A549 (cell line): ENCODE results near the gene SCYGR8. TPM values are rescaled to one million over a fixed set of nuclear protein-coding genes. Genes with fewer than 3 reads are reported as not detected.
"Not testable (repeated sequence)": the region's sequence is repeated elsewhere in the genome, so short reads cannot be mapped to it uniquely, and the experiment has no call there.

Experiments used
- ATAC-seq, 2 experiments: fragments of 200-7000 bp in 1 of 2; fragments of >200 bp in 1 of 2; cut with Nextera tagmentation in 1 of 2; cut with Tn5 transposase in 1 of 2; 3 replicates each; pipeline versions ENCODE4 v1.8.0 to v1.9.1; 2018 to 2020; ENCODE audit warnings: mild to moderate bottlenecking in 1 of 2, moderate library complexity in 1 of 2
- CTCF ChIA-PET: fragments of 300-600 bp; sonication (Branson Sonifier 250); formaldehyde crosslinking; extraction: SDS; loops from one replicate; lab custom pipeline; 2021; ENCODE audit warnings: antibody characterized with exemption, inconsistent platforms; lab: Yijun Ruan, JAX
- POLR2A ChIA-PET: fragments of 350-600 bp; formaldehyde crosslinking; extraction: SDS; loops from one replicate; lab custom pipeline; 2021; ENCODE audit warnings: antibody characterized with exemption, inconsistent platforms; lab: Yijun Ruan, JAX
- DNase-seq, 2 experiments: peaks; one replicate each; pipeline versions ENCODE4 v3.0.0 to v3.0.0-alpha.2; 2011 to 2016; ENCODE audit warnings: low read depth in 1 of 2, low spot score in 1 of 2
- FAIRE-seq: peaks from 2 replicates; lab custom pipeline; 2011; peaks lifted over from hg19 to GRCh38; lab: Jason Lieb, UNC
- H3K27ac ChIP-seq, 2 experiments: fragments of >200 bp; sonication (Bioruptor Twin); formaldehyde crosslinking; 3 replicates each; pipeline ENCODE4 v1.5.1; 2016 to 2017
- H3K4me1 ChIP-seq: fragments of >200 bp; sonication (Bioruptor Twin); formaldehyde crosslinking; 3 replicates; pipeline ENCODE4 v1.6.1; 2016
- H3K4me2 ChIP-seq: fragments of >200 bp; sonication (Bioruptor Twin); formaldehyde crosslinking; 3 replicates; pipeline ENCODE4 v1.6.1; 2016
- H3K4me3 ChIP-seq: fragments of >200 bp; sonication (Bioruptor Twin); formaldehyde crosslinking; 3 replicates; pipeline ENCODE4 v1.5.1; 2016
- H3K9me3 ChIP-seq: fragments of >200 bp; sonication (Bioruptor Twin); formaldehyde crosslinking; 3 replicates; pipeline ENCODE4 v1.6.1; 2016
- BHLHE40 ChIP-seq: IDR thresholded peaks from 2 replicates; pipeline ENCODE4 v1.6.1; 2012; ENCODE audit warnings: low read depth, low read length, inconsistent platforms
- CHD4 ChIP-seq: fragments of 200-600 bp; sonication (generic); IDR thresholded peaks from 2 replicates; pipeline ENCODE4 v1.6.1; 2016; ENCODE audit warnings: antibody characterized with exemption, mild to moderate bottlenecking, borderline replicate concordance
- EP300 ChIP-seq, 2 experiments: fragments of >200 bp; sonication (Bioruptor Twin); formaldehyde crosslinking; IDR thresholded peaks; 2 replicates in 1 of 2; 3 replicates in 1 of 2; pipeline ENCODE4 v1.6.1; 2016 to 2017
- ESRRA ChIP-seq: fragments of 150-350 bp; IDR thresholded peaks from 2 replicates; pipeline ENCODE4 v1.6.1; 2014; ENCODE audit warnings: mild to moderate bottlenecking, low read length, borderline replicate concordance
- FOSB ChIP-seq: fragments of 250-450 bp; sonication (Bioruptor Pico); IDR thresholded peaks from 2 replicates; pipeline ENCODE4 v1.5.0; 2020; ENCODE audit warnings: mild to moderate bottlenecking, moderate library complexity
- HOXB5 ChIP-seq: fragments of 250-450 bp; sonication (Bioruptor Pico); IDR thresholded peaks from 2 replicates; pipeline ENCODE4 v1.5.0; 2020; ENCODE audit warnings: mild to moderate bottlenecking, moderate library complexity
- JUN ChIP-seq, 2 experiments: fragments of >200 bp; sonication (Bioruptor Twin); formaldehyde crosslinking; IDR thresholded peaks; 2 replicates in 1 of 2; 3 replicates in 1 of 2; pipeline ENCODE4 v1.6.1; 2016 to 2017
- MAFK ChIP-seq: fragments of 450-650 bp; IDR thresholded peaks from 2 replicates; pipeline ENCODE4 v1.6.1; 2014; ENCODE audit not compliant: partially characterized antibody
- MAZ ChIP-seq: fragments of 150-350 bp; IDR thresholded peaks from 2 replicates; pipeline ENCODE4 v1.6.1; 2014; ENCODE audit warnings: antibody characterized with exemption, low read depth, low read length, borderline replicate concordance
- RNF2 ChIP-seq: fragments of 200-600 bp; sonication (generic); IDR thresholded peaks from 2 replicates; pipeline ENCODE4 v1.6.1; 2016; ENCODE audit warnings: low read depth, mild to moderate bottlenecking, antibody characterized with exemption, moderate library complexity, borderline replicate concordance
- SREBF2 ChIP-seq: fragments of 450-650 bp; IDR thresholded peaks from 2 replicates; pipeline ENCODE4 v1.6.1; 2014; ENCODE audit warnings: mild to moderate bottlenecking, moderate library complexity
- TFCP2L1 ChIP-seq: fragments of 250-450 bp; sonication (Bioruptor Pico); IDR thresholded peaks from 2 replicates; pipeline ENCODE4 v1.5.0; 2021; ENCODE audit warnings: mild to moderate bottlenecking
- TP53 ChIP-seq: fragments of 250-450 bp; sonication (Bioruptor Pico); IDR thresholded peaks from 2 replicates; pipeline ENCODE4 v1.5.0; 2021; ENCODE audit warnings: mild to moderate bottlenecking, moderate library complexity
- USF2 ChIP-seq: fragments of 450-650 bp; IDR thresholded peaks from 2 replicates; pipeline ENCODE4 v1.6.1; 2014; ENCODE audit warnings: antibody characterized with exemption
- WGBS: methylation state at CpG from one replicate; pipeline ENCODE4 v1.1.6; 2017; ENCODE audit errors: missing lambda C conversion rate; 5-methylcytosine and 5-hydroxymethylcytosine counted together
- polyA plus RNA-seq, 4 experiments: library from polyadenylated mRNA; depleted of rRNA in 3 of 4; stranded (reverse); fragments of >200 nt; fragmentation: RNase III in 1 of 4; extraction: RNeasy Plus Mini Kit Qiagen cat#74134 plus additional on column Dnase treatment in 1 of 4; gene quantifications; 2 replicates in 3 of 4; 3 replicates in 1 of 4; pipeline ENCODE4 v1.2.3, GENCODE V29; 2011 to 2017
- TF ChIP-seq, protein P1 (sequence below): fragments of 250-450 bp; sonication (Bioruptor Pico); IDR thresholded peaks from 2 replicates; pipeline ENCODE4 v1.5.0; 2021; ENCODE audit warnings: mild to moderate bottlenecking, moderate library complexity, borderline replicate concordance
- TF ChIP-seq, protein P2 (sequence below): fragments of 200-600 bp; sonication (generic); IDR thresholded peaks from 2 replicates; pipeline ENCODE4 v1.6.1; 2016; ENCODE audit warnings: antibody characterized with exemption, mild to moderate bottlenecking, moderate library complexity
- TF ChIP-seq, protein P3 (sequence below): fragments of 150-350 bp; IDR thresholded peaks from 2 replicates; pipeline ENCODE4 v1.6.1; 2014; ENCODE audit warnings: low read depth, mild to moderate bottlenecking, low read length
- TF ChIP-seq, protein P4 (sequence below): fragments of >200 bp; sonication (Bioruptor Twin); formaldehyde crosslinking; IDR thresholded peaks from 3 replicates; pipeline ENCODE4 v1.6.1; 2016

Gene SCYGR8
- polyA plus RNA-seq, 2 of the 4 experiments (the other 2 are of a cell fraction): not detected

DNA sequence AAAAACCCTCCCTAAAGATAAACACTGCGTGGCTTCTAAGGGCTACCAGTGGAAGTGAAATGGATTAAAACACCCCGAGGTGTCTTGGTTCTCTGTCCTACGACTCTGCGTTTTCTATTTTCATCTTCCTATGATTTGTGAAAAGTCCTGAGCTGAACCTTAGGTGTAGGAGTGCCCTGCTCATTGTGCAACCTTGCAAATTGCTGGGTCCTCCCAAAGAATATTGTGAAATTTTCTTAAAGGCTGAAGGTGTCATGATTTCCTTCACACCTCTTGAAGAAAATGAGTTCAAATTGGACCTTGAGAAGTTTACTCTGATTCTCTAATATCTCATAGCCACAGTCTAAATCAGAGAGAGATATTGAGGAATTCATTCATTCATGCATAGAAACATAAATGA is 26.1 kb upstream of the SCYGR8 start:
- Histone ChIP-seq H3K9me3 (no peaks in the 10 kb centered on the region), H3K4me1 (peaks cover 18% of the 10 kb centered on the region), H3K4me3 (no peak overlapping the region), H3K4me2 (no peak overlapping the region), H3K27ac (no peak overlapping the region)
- DNase-seq (no peak), ATAC-seq (no peak), FAIRE-seq (no peak)
- POLR2A ChIA-PET: no interaction called here
- WGBS: 75% methylated on average over 4 of the region's 4 CpGs
- CTCF ChIA-PET: interaction anchor here (1.1 kb wide), 1 partner anchor 10 kb away, joined by 3 read pairs; no protein-coding TSS in a partner anchor
- TF ChIP-seq, protein P1, sequence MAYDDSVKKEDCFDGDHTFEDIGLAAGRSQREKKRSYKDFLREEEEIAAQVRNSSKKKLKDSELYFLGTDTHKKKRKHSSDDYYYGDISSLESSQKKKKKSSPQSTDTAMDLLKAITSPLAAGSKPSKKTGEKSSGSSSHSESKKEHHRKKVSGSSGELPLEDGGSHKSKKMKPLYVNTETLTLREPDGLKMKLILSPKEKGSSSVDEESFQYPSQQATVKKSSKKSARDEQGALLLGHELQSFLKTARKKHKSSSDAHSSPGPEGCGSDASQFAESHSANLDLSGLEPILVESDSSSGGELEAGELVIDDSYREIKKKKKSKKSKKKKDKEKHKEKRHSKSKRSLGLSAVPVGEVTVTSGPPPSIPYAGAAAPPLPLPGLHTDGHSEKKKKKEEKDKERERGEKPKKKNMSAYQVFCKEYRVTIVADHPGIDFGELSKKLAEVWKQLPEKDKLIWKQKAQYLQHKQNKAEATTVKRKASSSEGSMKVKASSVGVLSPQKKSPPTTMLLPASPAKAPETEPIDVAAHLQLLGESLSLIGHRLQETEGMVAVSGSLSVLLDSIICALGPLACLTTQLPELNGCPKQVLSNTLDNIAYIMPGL (CRISPR knock-in tag): no peak
- no peak for TF ChIP-seq JUN (IDR thresholded peaks at IDR 0.05)
- no peak for TF ChIP-seq SREBF2
- no peak for TF ChIP-seq BHLHE40
- TF ChIP-seq, protein P2, sequence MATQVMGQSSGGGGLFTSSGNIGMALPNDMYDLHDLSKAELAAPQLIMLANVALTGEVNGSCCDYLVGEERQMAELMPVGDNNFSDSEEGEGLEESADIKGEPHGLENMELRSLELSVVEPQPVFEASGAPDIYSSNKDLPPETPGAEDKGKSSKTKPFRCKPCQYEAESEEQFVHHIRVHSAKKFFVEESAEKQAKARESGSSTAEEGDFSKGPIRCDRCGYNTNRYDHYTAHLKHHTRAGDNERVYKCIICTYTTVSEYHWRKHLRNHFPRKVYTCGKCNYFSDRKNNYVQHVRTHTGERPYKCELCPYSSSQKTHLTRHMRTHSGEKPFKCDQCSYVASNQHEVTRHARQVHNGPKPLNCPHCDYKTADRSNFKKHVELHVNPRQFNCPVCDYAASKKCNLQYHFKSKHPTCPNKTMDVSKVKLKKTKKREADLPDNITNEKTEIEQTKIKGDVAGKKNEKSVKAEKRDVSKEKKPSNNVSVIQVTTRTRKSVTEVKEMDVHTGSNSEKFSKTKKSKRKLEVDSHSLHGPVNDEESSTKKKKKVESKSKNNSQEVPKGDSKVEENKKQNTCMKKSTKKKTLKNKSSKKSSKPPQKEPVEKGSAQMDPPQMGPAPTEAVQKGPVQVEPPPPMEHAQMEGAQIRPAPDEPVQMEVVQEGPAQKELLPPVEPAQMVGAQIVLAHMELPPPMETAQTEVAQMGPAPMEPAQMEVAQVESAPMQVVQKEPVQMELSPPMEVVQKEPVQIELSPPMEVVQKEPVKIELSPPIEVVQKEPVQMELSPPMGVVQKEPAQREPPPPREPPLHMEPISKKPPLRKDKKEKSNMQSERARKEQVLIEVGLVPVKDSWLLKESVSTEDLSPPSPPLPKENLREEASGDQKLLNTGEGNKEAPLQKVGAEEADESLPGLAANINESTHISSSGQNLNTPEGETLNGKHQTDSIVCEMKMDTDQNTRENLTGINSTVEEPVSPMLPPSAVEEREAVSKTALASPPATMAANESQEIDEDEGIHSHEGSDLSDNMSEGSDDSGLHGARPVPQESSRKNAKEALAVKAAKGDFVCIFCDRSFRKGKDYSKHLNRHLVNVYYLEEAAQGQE: no peak
- TF ChIP-seq TFCP2L1 (CRISPR knock-in tag): no peak
- TF ChIP-seq, protein P3, sequence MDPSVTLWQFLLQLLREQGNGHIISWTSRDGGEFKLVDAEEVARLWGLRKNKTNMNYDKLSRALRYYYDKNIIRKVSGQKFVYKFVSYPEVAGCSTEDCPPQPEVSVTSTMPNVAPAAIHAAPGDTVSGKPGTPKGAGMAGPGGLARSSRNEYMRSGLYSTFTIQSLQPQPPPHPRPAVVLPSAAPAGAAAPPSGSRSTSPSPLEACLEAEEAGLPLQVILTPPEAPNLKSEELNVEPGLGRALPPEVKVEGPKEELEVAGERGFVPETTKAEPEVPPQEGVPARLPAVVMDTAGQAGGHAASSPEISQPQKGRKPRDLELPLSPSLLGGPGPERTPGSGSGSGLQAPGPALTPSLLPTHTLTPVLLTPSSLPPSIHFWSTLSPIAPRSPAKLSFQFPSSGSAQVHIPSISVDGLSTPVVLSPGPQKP: no peak
- no peak for TF ChIP-seq FOSB (CRISPR knock-in tag)
- TF ChIP-seq TP53 (CRISPR knock-in tag): no peak

DNA sequence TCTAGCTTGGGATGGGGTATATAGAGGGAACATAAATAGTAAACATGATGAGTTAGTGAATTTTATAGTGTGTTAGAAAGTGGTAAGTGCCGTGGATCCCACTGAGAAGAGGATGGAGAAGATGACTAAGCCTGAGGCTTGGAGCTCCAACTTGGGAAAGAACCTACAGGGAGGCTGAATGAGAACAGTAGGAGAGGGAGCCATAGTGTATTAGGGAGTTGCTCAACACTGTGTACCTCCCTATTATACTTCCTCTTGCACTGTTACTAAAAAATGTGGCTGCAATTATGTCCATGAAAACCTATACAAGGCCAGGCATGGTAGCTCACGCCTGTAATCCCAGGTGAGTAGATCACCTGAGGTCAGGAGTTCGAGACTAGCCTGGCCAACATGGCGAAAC is 25.0 kb upstream of the SCYGR8 start:
- DNase-seq (no peak), FAIRE-seq (no peak), ATAC-seq (no peak)
- H3K4me3 ChIP-seq: no peak overlapping the region
- no peak overlapping the region for H3K27ac ChIP-seq
- TF ChIP-seq CHD4: no peak
- no peak for TF ChIP-seq HOXB5
- no peak for TF ChIP-seq RNF2
- no peak for TF ChIP-seq ESRRA
- no peak for TF ChIP-seq MAZ
- TF ChIP-seq USF2: no peak
- TF ChIP-seq JUN (IDR thresholded peaks at IDR 0.05): no peak
- TF ChIP-seq MAFK: no peak
- no peak for TF ChIP-seq EP300 (IDR thresholded peaks at IDR 0.05)
- TF ChIP-seq, protein P1 (CRISPR knock-in tag): no peak
- TF ChIP-seq, protein P4, sequence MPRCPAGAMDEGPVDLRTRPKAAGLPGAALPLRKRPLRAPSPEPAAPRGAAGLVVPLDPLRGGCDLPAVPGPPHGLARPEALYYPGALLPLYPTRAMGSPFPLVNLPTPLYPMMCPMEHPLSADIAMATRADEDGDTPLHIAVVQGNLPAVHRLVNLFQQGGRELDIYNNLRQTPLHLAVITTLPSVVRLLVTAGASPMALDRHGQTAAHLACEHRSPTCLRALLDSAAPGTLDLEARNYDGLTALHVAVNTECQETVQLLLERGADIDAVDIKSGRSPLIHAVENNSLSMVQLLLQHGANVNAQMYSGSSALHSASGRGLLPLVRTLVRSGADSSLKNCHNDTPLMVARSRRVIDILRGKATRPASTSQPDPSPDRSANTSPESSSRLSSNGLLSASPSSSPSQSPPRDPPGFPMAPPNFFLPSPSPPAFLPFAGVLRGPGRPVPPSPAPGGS: no peak
- ChIA-PET CTCF (interaction anchor here (1.5 kb wide), 1 partner anchor 45 kb away, joined by 4 read pairs; no protein-coding TSS in a partner anchor), POLR2A (no interaction called here)
- H3K9me3 ChIP-seq: no peaks in the 10 kb centered on the region
- 88% methylated on average over 4 of the region's 4 CpGs for WGBS
- no peak overlapping the region for H3K4me2 ChIP-seq
- peaks cover 18% of the 10 kb centered on the region for H3K4me1 ChIP-seq

GRCh38 chr2:227722821-227723220 is 22.9 kb upstream of the SCYGR8 start:
- CTCF ChIA-PET: interaction anchor here (1.2 kb wide), 1 partner anchor 44 kb away, joined by 4 read pairs; no protein-coding TSS in a partner anchor
- 54% methylated on average over 7 of the region's 7 CpGs for WGBS
- Histone ChIP-seq H3K27ac (peak overlapping the region in 1 of 2 experiments; percentile 17; a peak in 1 of 6 replicates), H3K4me2 (peak overlapping the region; percentile 38), H3K4me1 (peaks cover 15% of the 10 kb centered on the region)
- FAIRE-seq, POLR2A ChIA-PET, H3K4me3 ChIP-seq, ATAC-seq, DNase-seq, H3K9me3 ChIP-seq: not testable (repeated sequence)
